ENCODE data around the gene DPM3. TPM values are rescaled to one million over a fixed set of nuclear protein-coding genes. Genes with fewer than 3 reads are reported as not detected.

DPM3 gene
- total and polyA plus RNA-seq, 2 donors: 15.8 to 205 TPM

DNA sequence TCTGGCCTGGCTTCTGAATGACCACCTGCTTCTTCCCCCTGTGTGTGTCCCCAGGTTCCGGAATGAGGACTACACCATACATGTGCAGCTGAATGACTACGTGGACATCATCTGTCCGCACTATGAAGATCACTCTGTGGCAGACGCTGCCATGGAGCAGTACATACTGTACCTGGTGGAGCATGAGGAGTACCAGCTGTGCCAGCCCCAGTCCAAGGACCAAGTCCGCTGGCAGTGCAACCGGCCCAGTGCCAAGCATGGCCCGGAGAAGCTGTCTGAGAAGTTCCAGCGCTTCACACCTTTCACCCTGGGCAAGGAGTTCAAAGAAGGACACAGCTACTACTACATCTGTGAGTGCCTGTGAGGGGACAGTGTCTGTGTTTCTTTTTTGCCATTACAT is 9.0 kb downstream of the DPM3 start:
- no peaks in the 10 kb centered on the region for H3K36me3 ChIP-seq (ENCODE audit: insufficient read depth)
- no peak overlapping the region for H3K27ac ChIP-seq (ENCODE audit: low read depth)
- no peak overlapping the region for H3K4me3 ChIP-seq (ENCODE audit: low read depth, low read length)
- DNase-seq (ENCODE audit: extremely low spot score): no peak
- H3K4me1 ChIP-seq (ENCODE audit: insufficient read depth): no peaks in the 10 kb centered on the region
- WGBS: 87% methylated on average over 8 of the region's 8 CpGs

DNA sequence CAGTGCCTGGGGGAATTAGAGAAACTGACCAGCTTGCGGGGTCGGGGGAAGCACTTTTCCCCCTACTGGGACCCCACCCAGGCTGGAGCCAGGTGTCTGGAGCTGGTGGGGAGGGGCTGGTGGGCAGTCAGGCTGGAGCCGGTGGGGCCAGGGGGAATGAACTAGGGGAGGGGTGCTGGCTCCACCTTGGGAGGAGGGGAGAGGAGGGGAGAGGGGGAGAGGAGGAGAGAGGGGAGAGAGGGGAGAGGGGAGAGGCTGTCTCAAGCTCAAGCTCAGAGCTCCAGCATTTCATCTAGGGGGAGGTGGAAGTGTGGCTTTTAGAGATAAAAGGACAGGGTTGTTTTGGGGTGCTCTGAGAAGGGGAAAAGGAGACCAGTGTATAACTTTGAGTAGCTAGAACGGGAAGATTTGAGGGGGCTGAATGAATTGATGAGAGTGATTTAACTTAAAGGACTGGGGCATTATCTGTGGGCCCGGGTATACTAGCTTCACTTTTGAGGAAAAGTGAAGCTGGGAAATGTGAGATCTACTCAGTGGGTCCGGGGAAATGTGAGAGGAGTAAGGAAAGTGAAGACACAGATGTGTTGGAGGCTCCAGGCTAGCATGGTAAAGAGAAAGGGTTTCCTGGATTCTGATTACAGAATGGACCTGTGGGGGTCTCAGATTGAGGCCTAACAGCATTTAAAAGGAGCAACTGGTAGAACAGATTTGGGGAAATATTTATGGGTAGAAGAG is 9.9 kb downstream of the DPM3 start:
- Histone ChIP-seq H3K4me3 (ENCODE audit: low read depth, low read length) (peak overlapping the region; percentile 48), H3K36me3 (ENCODE audit: insufficient read depth) (no peaks in the 10 kb centered on the region), H3K4me1 (ENCODE audit: insufficient read depth) (no peaks in the 10 kb centered on the region), H3K27ac (ENCODE audit: low read depth) (peak overlapping the region; percentile 78)
- no peak for DNase-seq (ENCODE audit: extremely low spot score)
- WGBS: 27% methylated on average over 6 of the region's 6 CpGs

GRCh38 chr1:155128755-155129473 is 11.4 kb downstream of the DPM3 start:
- Histone ChIP-seq H3K36me3 (ENCODE audit: insufficient read depth) (no peaks in the 10 kb centered on the region), H3K27ac (ENCODE audit: low read depth) (peak overlapping the region; percentile 78), H3K4me3 (ENCODE audit: low read depth, low read length) (peak overlapping the region; percentile 48), H3K4me1 (ENCODE audit: insufficient read depth) (no peaks in the 10 kb centered on the region)
- WGBS: 33% methylated on average over 14 of the region's 14 CpGs
- DNase-seq (ENCODE audit: extremely low spot score): no peak

- WGBS: 4% methylated on average over 17 of the region's 17 CpGs
- Histone ChIP-seq H3K27ac (ENCODE audit: low read depth) (peak overlapping the region; percentile 78), H3K4me1 (ENCODE audit: insufficient read depth) (no peaks in the 10 kb centered on the region), H3K4me3 (ENCODE audit: low read depth, low read length) (peak overlapping the region; percentile 48), H3K36me3 (ENCODE audit: insufficient read depth) (no peaks in the 10 kb centered on the region)
- no peak for DNase-seq (ENCODE audit: extremely low spot score)
Measured at GRCh38 chr1:155127967-155128754, 12.2 kb downstream of the DPM3 start.

- WGBS: under 1% methylated on average over 76 of the region's 76 CpGs
- H3K27ac ChIP-seq (ENCODE audit: low read depth): peak within 1 kb of the TSS; percentile 78
- H3K4me3 ChIP-seq (ENCODE audit: low read depth, low read length): peak within 1 kb of the TSS; percentile 48
- DNase-seq (ENCODE audit: extremely low spot score): no peak
- no peaks in the 10 kb centered on the region for H3K36me3 ChIP-seq (ENCODE audit: insufficient read depth)
- no peaks in the 10 kb centered on the region for H3K4me1 ChIP-seq (ENCODE audit: insufficient read depth)
Measured at GRCh38 chr1:155127105-155127966, 13.0 kb downstream of the DPM3 start, which contains the start of gene EFNA1. Gene EFNA1, plus strand, starts transcription at chr1:155127876. Its CDS starts 102 bp downstream, at chr1:155127978.

DNA sequence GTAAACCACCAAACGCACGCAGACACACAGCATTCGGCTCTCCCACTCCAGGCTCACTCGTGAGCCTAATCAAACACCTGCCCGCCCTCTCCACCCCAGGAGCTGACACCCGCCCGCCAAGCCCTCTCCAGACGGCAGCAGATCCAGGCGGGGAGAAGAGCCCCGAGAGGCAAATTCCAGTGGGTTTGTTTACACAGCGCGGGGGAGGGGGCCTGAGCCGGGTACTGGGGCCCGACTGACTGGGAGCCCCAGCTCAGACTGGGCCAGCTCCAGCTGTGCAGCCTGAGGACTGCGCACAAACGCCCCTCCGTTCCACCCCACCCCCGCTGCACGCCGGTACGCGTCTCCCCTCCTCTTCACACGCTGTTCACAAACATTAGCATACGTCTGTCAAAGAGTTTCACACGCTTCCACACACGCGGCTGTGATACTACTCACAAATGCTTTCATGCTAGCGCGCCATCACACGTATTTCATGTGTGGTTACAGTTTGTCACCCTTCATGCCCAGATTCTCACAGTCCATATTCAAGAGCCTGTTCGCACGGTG is 13.7 kb downstream of the DPM3 start:
- no peaks in the 10 kb centered on the region for H3K4me1 ChIP-seq (ENCODE audit: insufficient read depth)
- DNase-seq (ENCODE audit: extremely low spot score): no peak

DNA sequence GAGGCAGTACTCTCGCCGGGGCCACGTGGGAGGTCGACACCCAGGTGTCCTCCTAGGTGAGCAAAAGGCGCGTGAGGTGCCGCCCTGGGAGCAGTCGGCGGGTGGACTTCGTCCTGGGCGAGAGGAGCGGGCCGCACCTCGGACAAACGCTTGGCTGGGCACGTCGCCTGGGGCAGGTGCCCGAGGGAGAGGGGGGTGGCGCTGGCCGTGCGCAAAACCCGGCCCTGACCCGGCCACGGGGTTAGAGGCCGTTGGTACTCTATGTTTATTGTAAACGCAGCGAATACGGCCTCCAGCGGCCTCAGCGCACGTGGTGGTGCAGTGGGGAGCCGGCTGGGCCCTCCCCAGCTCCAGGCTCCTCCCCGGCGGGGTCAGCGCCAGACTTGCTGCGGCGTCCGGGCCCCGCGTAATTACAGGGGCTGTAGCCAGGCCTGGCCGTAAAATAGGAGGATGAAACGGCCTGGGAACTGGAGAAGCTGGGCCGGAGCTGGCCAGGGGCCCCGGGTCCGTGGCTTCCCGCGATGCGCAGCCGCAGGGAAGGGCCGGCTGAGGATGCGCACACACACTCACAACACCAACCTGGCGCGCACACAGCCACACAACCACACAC is 14.3 kb downstream of the DPM3 start:
- 16% methylated on average over 53 of the region's 53 CpGs for WGBS
- H3K36me3 ChIP-seq (ENCODE audit: insufficient read depth): no peaks in the 10 kb centered on the region
- DNase-seq (ENCODE audit: extremely low spot score): no peak
- H3K4me3 ChIP-seq (ENCODE audit: low read depth, low read length): peak overlapping the region; percentile 20
- no peaks in the 10 kb centered on the region for H3K4me1 ChIP-seq (ENCODE audit: insufficient read depth)
- peak overlapping the region; percentile 44 for H3K27ac ChIP-seq (ENCODE audit: low read depth)

More for the DNA sequence above, 13.7 kb downstream of the DPM3 start:
- peak overlapping the region; percentile 44 for H3K27ac ChIP-seq (ENCODE audit: low read depth)
- WGBS: 3% methylated on average over 32 of the region's 32 CpGs
- H3K36me3 ChIP-seq (ENCODE audit: insufficient read depth): no peaks in the 10 kb centered on the region
- peak overlapping the region; percentile 20 for H3K4me3 ChIP-seq (ENCODE audit: low read depth, low read length)

DNA sequence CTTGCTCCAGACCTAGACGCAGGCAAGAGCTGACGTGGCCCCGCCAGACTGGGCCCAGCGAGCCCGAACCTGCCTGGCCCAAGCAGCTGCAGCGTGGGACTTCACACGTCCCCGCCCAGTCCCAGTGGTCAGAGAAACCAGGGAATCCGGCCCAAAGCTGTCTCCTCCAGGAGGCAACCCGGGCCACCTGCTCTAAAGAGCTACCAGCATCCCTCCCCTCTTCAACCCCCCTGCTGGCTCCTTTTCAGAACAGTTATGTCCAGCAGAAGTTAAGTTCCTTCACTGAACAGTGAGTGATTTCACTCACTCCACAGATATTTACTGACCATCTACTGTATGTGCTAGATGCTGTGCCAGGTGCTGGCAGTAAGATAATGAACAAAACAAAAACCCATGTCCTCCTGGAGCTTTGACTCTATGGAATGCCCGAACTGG is 14.8 kb downstream of the DPM3 start:
- H3K4me3 ChIP-seq (ENCODE audit: low read depth, low read length): no peak overlapping the region
- DNase-seq (ENCODE audit: extremely low spot score): no peak
- no peaks in the 10 kb centered on the region for H3K36me3 ChIP-seq (ENCODE audit: insufficient read depth)
- no peaks in the 10 kb centered on the region for H3K4me1 ChIP-seq (ENCODE audit: insufficient read depth)
- 59% methylated on average over 11 of the region's 11 CpGs for WGBS
- H3K27ac ChIP-seq (ENCODE audit: low read depth): no peak overlapping the region

- no peaks in the 10 kb centered on the region for H3K36me3 ChIP-seq (ENCODE audit: insufficient read depth)
- H3K4me3 ChIP-seq (ENCODE audit: low read depth, low read length): no peak overlapping the region
- DNase-seq (ENCODE audit: extremely low spot score): no peak
- no peaks in the 10 kb centered on the region for H3K4me1 ChIP-seq (ENCODE audit: insufficient read depth)
- WGBS: 77% methylated on average over 16 of the region's 16 CpGs
- no peak overlapping the region for H3K27ac ChIP-seq (ENCODE audit: low read depth)
Measured at GRCh38 chr1:155124503-155125463, 15.5 kb downstream of the DPM3 start.

GRCh38 chr1:155123801-155124200 is 16.5 kb downstream of the DPM3 start:
- 53% methylated on average over 4 of the region's 4 CpGs for WGBS
- no peak overlapping the region for H3K4me3 ChIP-seq (ENCODE audit: low read depth, low read length)
- H3K27ac ChIP-seq (ENCODE audit: low read depth): no peak overlapping the region
- no peaks in the 10 kb centered on the region for H3K36me3 ChIP-seq (ENCODE audit: insufficient read depth)
- H3K4me1 ChIP-seq (ENCODE audit: insufficient read depth): no peaks in the 10 kb centered on the region
- DNase-seq (ENCODE audit: extremely low spot score): no peak

DNA sequence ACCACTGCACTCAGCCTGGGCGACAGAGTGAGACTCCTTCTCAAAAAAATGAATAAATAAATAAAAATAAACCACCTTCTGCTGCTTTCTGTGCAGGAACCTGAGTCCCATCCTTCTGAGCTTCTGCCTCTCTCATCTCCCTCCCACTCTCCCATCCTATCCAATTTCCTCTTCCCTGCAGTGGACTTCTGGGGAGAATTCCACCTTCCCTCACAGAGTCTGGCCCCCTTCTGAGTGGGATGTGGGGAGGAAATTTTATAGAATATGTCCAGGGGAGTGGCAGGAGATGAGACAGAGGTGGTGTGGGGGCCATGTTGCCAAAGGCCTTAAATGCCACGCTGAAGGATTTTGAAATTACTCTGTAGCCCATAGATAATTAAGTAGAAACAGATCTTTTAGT is 18.0 kb downstream of the DPM3 start:
- DNase-seq (ENCODE audit: extremely low spot score): no peak
- H3K27ac ChIP-seq (ENCODE audit: low read depth): no peak overlapping the region
- no peaks in the 10 kb centered on the region for H3K36me3 ChIP-seq (ENCODE audit: insufficient read depth)
- 83% methylated on average over 2 of the region's 2 CpGs for WGBS
- H3K4me3 ChIP-seq (ENCODE audit: low read depth, low read length): no peak overlapping the region
- H3K4me1 ChIP-seq (ENCODE audit: insufficient read depth): no peaks in the 10 kb centered on the region
